ENCODE data around the gene NRSN2. TPM values are rescaled to one million over a fixed set of nuclear protein-coding genes. Genes with fewer than 3 reads are reported as not detected.
"Not testable (repeated sequence)": the region's sequence is repeated elsewhere in the genome, so short reads cannot be mapped to it uniquely, and the experiment has no call there.

Gene NRSN2
- total RNA-seq, 1 donor from 2014 or later = 17.3 TPM

GRCh38 chr20:376750-377149, 29.8 kb downstream of the NRSN2 start:
- Histone ChIP-seq H3K27ac (no peak overlapping the region), H3K36me3 (no peaks in the 10 kb centered on the region), H3K27me3 (ENCODE audit: low read depth) (no peaks in the 10 kb centered on the region), H3K4me1 (peaks cover 19% of the 10 kb centered on the region), H3K9me3 (no peaks in the 10 kb centered on the region), H3K4me3 (no peak overlapping the region)
- no peak for TF ChIP-seq CTCF (IDR thresholded peaks at IDR 0.05)
- no peak for ATAC-seq
- no peak for DNase-seq
- intact Hi-C loops (cut with DNase I) = no loop called here

- H3K9me3 ChIP-seq; ATAC-seq; H3K27me3 ChIP-seq (ENCODE audit: low read depth); H3K27ac ChIP-seq; H3K36me3 ChIP-seq; H3K4me3 ChIP-seq; intact Hi-C loops (cut with DNase I); DNase-seq: not testable (repeated sequence)
- H3K4me1 ChIP-seq = peaks cover 15% of the 10 kb centered on the region
Measured at GRCh38 chr20:377578-377977, 30.7 kb downstream of the NRSN2 start.

GRCh38 chr20:378961-379336, 32.0 kb downstream of the NRSN2 start:
- DNase-seq = no peak
- Histone ChIP-seq H3K9me3 (no peaks in the 10 kb centered on the region), H3K4me3 (no peak overlapping the region), H3K27me3 (ENCODE audit: low read depth) (no peaks in the 10 kb centered on the region), H3K4me1 (peaks cover 5% of the 10 kb centered on the region), H3K27ac (no peak overlapping the region), H3K36me3 (no peaks in the 10 kb centered on the region)
- intact Hi-C loops (cut with DNase I) = no loop called here
- no peak for TF ChIP-seq CTCF (IDR thresholded peaks at IDR 0.05)
- ATAC-seq = no peak

GRCh38 chr20:380763-381580, 34.1 kb downstream of the NRSN2 start:
- peak; percentile 73 to 77 for ATAC-seq
- H3K27me3 ChIP-seq (ENCODE audit: low read depth) = no peaks in the 10 kb centered on the region
- peak overlapping the region; percentile 79 for H3K27ac ChIP-seq
- intact Hi-C loops (cut with DNase I) = no loop called here
- peak; percentile 79 for DNase-seq
- peak overlapping the region; percentile 84 for H3K4me3 ChIP-seq
- H3K9me3 ChIP-seq = no peaks in the 10 kb centered on the region
- H3K36me3 ChIP-seq = no peaks in the 10 kb centered on the region
- peaks cover 5% of the 10 kb centered on the region for H3K4me1 ChIP-seq
- no peak for TF ChIP-seq CTCF (IDR thresholded peaks at IDR 0.05)

- no peak for TF ChIP-seq CTCF (IDR thresholded peaks at IDR 0.05)
- H3K9me3 ChIP-seq = no peaks in the 10 kb centered on the region
- peak overlapping the region; percentile 84 for H3K4me3 ChIP-seq
- no peaks in the 10 kb centered on the region for H3K36me3 ChIP-seq
- H3K4me1 ChIP-seq = peaks cover 5% of the 10 kb centered on the region
- intact Hi-C loops (cut with DNase I) = no loop called here
- ATAC-seq = peak; percentile 87 to 91
- peak; percentile 87 for DNase-seq
- no peaks in the 10 kb centered on the region for H3K27me3 ChIP-seq (ENCODE audit: low read depth)
- H3K27ac ChIP-seq = peak overlapping the region; percentile 79
Measured at GRCh38 chr20:381581-382290, 34.8 kb downstream of the NRSN2 start.

Measured in lower lobe of right lung (tissue), 2 donors.